ENCODE results near the gene FAM216B. TPM values are rescaled to one million over a fixed set of nuclear protein-coding genes. Genes with fewer than 3 reads are reported as not detected.

The FAM216B gene
- polyA plus RNA-seq, 3 donors: not detected

DNA sequence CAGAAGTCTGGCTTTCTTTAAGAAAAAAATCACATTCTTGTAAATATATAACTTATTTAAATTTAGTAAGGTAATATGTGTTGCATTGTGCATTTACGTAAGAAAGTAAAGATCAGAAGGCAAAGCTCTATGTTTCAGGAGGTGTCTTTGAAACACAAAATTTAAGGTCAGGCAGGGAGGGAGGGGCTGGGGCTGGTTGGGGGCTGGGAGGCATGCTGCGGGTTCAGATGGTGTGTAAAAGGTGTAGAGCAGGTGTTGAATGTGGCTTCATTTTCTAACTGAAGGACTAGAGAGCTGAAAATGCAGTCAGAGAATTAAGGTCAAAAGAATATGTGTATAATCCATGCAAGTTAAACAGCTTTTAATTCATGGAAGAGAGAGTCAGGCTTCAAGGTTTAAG is 14.3 kb downstream of the FAM216B start:
- no peaks in the 10 kb centered on the region for H3K4me1 ChIP-seq (ENCODE audit: control insufficient read depth in 1 of 2, insufficient read depth in 2 of 2, low read length in 2 of 2)
- H3K79me2 ChIP-seq (ENCODE audit: insufficient read depth, low read length): no peaks in the 10 kb centered on the region
- Mint-ChIP-seq H3K27me3 (ENCODE audit: low read depth in 3 of 3) (peaks cover 3 to 6% (median 3%) of the 10 kb centered on the region in 3 donors), H3K4me3 (no peak overlapping the region), H3K36me3 (no peaks in the 10 kb centered on the region), H3K27ac (no peak overlapping the region), H3K9me3 (peaks cover 1 to 4% (median 2%) of the 10 kb centered on the region in 7 donors), H3K4me1 (no peaks in the 10 kb centered on the region)
- no peaks in the 10 kb centered on the region for H3K27me3 ChIP-seq (ENCODE audit: control insufficient read depth in 2 of 2, insufficient read depth in 2 of 2, low read length in 2 of 2)
- H3K9me3 ChIP-seq (replicated peaks in 1 of 2; ENCODE audit: control insufficient read depth in 1 of 2, insufficient read depth in 1 of 2, low read length in 2 of 2): peaks cover 0 to 3% of the 10 kb centered on the region in 2 donors
- H3K4me2 ChIP-seq (replicated peaks; ENCODE audit: extremely low read depth, low read length, poor library complexity, severe bottlenecking): no peak overlapping the region
- no peak overlapping the region for H2AFZ ChIP-seq (ENCODE audit: insufficient read depth, low read depth, low read length, poor library complexity, severe bottlenecking)
- TF ChIP-seq, protein P1, sequence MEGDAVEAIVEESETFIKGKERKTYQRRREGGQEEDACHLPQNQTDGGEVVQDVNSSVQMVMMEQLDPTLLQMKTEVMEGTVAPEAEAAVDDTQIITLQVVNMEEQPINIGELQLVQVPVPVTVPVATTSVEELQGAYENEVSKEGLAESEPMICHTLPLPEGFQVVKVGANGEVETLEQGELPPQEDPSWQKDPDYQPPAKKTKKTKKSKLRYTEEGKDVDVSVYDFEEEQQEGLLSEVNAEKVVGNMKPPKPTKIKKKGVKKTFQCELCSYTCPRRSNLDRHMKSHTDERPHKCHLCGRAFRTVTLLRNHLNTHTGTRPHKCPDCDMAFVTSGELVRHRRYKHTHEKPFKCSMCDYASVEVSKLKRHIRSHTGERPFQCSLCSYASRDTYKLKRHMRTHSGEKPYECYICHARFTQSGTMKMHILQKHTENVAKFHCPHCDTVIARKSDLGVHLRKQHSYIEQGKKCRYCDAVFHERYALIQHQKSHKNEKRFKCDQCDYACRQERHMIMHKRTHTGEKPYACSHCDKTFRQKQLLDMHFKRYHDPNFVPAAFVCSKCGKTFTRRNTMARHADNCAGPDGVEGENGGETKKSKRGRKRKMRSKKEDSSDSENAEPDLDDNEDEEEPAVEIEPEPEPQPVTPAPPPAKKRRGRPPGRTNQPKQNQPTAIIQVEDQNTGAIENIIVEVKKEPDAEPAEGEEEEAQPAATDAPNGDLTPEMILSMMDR (IDR thresholded peaks at IDR 0.05): no peak
- no peak overlapping the region for H3K9ac ChIP-seq (ENCODE audit: insufficient read depth, low read length, poor library complexity, severe bottlenecking)
- no peaks in the 10 kb centered on the region for H4K20me1 ChIP-seq (ENCODE audit: insufficient read depth, low read length)
- no peaks in the 10 kb centered on the region for H3K36me3 ChIP-seq (replicated peaks in 1 of 2; ENCODE audit: control insufficient read depth in 1 of 2, insufficient read depth in 2 of 2, low read length in 2 of 2)
- intact Hi-C loops (cut with micrococcal nuclease): no loop called here
- 100% methylated on average over 1 of the region's 2 CpGs for WGBS (ENCODE audit: insufficient coverage)
- no peak overlapping the region for H3K4me3 ChIP-seq (replicated peaks in 1 of 3; ENCODE audit: low read depth in 2 of 3, low read length in 3 of 3)
- no peak for DNase-seq
- H3K27ac ChIP-seq (ENCODE audit: low read depth in 1 of 2, low read length in 2 of 2): no peak overlapping the region

DNA sequence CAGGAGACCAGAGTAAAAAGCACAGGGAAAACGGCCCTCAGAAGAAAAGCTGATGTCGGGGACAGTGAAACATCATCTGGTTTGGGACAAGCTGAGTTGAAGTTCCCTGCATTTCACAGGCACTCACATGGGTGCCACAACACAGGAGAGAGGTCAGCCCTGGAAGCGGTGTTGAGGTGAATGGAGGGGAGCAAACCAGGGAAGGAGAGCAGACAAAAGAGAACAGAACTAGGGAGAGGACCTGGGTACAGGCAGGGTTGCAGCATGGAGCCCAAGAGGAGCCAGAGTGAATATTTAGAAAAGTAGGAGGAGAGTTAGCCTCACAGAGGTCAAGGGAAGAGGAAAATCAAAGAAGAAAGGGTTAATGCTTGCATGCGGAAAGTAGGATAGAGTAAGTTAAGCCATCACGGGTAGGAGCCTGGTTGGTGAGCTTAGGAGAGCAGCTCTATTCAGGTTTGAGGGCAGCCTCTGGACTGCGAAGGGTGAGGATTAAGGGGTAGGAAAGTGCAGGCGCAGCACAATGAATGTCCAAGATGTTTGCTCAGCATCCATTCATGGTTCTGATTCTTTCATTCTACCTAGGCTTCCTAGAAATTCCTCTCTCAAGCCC is 15.5 kb downstream of the FAM216B start:
- Histone ChIP-seq H3K9me3 (replicated peaks in 1 of 2; ENCODE audit: control insufficient read depth in 1 of 2, insufficient read depth in 1 of 2, low read length in 2 of 2) (peaks cover 0 to 3% of the 10 kb centered on the region in 2 donors), H3K9ac (ENCODE audit: insufficient read depth, low read length, poor library complexity, severe bottlenecking) (no peak overlapping the region), H3K36me3 (replicated peaks in 1 of 2; ENCODE audit: control insufficient read depth in 1 of 2, insufficient read depth in 2 of 2, low read length in 2 of 2) (no peaks in the 10 kb centered on the region), H3K4me3 (replicated peaks in 1 of 3; ENCODE audit: low read depth in 2 of 3, low read length in 3 of 3) (no peak overlapping the region), H3K27ac (ENCODE audit: low read depth in 1 of 2, low read length in 2 of 2) (no peak overlapping the region), H3K4me1 (ENCODE audit: control insufficient read depth in 1 of 2, insufficient read depth in 2 of 2, low read length in 2 of 2) (no peaks in the 10 kb centered on the region), H3K79me2 (ENCODE audit: insufficient read depth, low read length) (no peaks in the 10 kb centered on the region), H2AFZ (ENCODE audit: insufficient read depth, low read depth, low read length, poor library complexity, severe bottlenecking) (no peak overlapping the region), H4K20me1 (ENCODE audit: insufficient read depth, low read length) (no peaks in the 10 kb centered on the region), H3K4me2 (replicated peaks; ENCODE audit: extremely low read depth, low read length, poor library complexity, severe bottlenecking) (no peak overlapping the region), H3K27me3 (ENCODE audit: control insufficient read depth in 2 of 2, insufficient read depth in 2 of 2, low read length in 2 of 2) (no peaks in the 10 kb centered on the region)
- Mint-ChIP-seq H3K9me3 (peaks cover under 1 to 3% (median 2%) of the 10 kb centered on the region in 7 donors), H3K36me3 (no peaks in the 10 kb centered on the region), H3K27ac (no peak overlapping the region), H3K4me3 (no peak overlapping the region), H3K27me3 (ENCODE audit: low read depth in 3 of 3) (peaks cover 3 to 6% (median 3%) of the 10 kb centered on the region in 3 donors), H3K4me1 (no peaks in the 10 kb centered on the region)
- intact Hi-C loops (cut with micrococcal nuclease): no loop called here
- no peak for DNase-seq
- WGBS (ENCODE audit: insufficient coverage): 100% methylated on average over 4 of the region's 7 CpGs
- TF ChIP-seq, protein P1 (IDR thresholded peaks at IDR 0.05): no peak

All from CD14-positive monocyte (primary cell).